HG03558 (cell line): ENCODE measurements around the gene TMEFF2.

ENCODE experiments used
- ATAC-seq: cut with Tn5 transposase; IDR thresholded peaks from one replicate; pipeline ENCODE4 v1.9.1; 2021; ENCODE audit warnings: moderate number of reproducible peaks; ENCODE audit not compliant: unreplicated experiment; ENCODE audit errors: extremely low read depth

TMEFF2 gene

GRCh38 chr2:191981706-191982105, 213.0 kb downstream of the TMEFF2 start:
- ATAC-seq = no peak

- ATAC-seq = no peak
Observed at GRCh38 chr2:191980483-191980882, 214.2 kb downstream of the TMEFF2 start.

- ATAC-seq = no peak
Observed at GRCh38 chr2:191979221-191979730, 215.5 kb downstream of the TMEFF2 start.

GRCh38 chr2:191977754-191978153, 217.0 kb downstream of the TMEFF2 start:
- no peak for ATAC-seq

GRCh38 chr2:191976436-191976835, 218.3 kb downstream of the TMEFF2 start:
- no peak for ATAC-seq

DNA sequence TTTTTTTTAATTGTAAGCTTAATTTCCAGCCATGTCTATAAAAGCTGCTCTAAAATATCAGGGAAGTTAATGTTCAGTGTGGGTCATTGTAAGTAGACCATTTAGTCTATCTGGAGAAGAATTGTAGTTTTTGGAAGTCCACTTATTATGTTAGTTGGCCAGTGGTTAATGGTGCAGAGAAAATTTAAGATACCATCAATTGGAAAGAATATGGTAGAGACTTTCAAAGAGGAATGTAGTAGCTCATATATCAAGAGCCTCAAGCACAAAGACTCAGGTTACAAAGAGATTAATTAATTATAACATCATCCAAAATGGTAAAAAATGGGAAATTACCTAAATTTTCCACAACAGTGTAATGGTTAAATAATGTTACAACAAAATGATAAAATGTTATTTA, 220.1 kb downstream of the TMEFF2 start:
- ATAC-seq = no peak

GRCh38 chr2:191970867-191971266, 223.9 kb downstream of the TMEFF2 start:
- ATAC-seq = no peak

- ATAC-seq = no peak
Observed at GRCh38 chr2:191968120-191968519, 226.6 kb downstream of the TMEFF2 start.

DNA sequence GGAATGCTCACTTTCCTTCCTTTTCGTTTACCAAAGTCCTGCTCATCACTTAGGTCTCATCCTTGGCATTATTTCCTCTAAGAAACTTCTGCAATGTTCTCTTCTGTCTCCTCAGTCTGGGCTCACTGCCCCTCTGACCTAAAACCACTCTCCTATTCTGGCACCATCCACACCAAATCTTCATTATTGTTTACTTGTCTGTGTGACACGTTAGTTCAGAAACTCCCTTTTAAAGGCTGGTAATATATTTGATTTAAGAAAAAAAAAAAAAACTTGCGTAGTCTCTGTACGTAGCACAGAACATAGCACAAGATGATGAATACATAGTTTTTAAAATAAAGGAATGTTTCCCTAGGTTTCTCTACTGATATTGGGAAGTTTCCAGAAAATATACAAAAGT, 229.0 kb downstream of the TMEFF2 start:
- ATAC-seq = no peak

DNA sequence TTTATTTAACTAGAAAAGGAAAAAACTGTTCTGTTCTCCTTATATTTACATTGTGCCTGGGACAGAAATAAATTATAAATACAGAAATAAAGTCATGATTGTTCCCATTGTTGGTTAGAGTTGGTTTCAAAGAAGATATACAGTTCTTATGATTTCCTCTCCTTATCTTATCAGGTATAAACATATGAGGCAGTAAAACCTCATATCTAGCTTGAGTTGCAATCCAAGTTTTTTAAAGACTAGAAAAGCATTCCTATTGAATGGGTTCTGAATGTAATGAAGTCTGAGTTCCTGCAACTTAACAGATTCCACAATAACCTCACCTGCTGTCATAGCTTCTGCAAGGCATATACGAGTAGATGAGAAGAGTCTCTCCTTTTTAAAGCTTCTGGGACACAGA, 233.2 kb downstream of the TMEFF2 start:
- ATAC-seq = no peak

GRCh38 chr2:191959209-191959608, 235.5 kb downstream of the TMEFF2 start:
- ATAC-seq = no peak

DNA sequence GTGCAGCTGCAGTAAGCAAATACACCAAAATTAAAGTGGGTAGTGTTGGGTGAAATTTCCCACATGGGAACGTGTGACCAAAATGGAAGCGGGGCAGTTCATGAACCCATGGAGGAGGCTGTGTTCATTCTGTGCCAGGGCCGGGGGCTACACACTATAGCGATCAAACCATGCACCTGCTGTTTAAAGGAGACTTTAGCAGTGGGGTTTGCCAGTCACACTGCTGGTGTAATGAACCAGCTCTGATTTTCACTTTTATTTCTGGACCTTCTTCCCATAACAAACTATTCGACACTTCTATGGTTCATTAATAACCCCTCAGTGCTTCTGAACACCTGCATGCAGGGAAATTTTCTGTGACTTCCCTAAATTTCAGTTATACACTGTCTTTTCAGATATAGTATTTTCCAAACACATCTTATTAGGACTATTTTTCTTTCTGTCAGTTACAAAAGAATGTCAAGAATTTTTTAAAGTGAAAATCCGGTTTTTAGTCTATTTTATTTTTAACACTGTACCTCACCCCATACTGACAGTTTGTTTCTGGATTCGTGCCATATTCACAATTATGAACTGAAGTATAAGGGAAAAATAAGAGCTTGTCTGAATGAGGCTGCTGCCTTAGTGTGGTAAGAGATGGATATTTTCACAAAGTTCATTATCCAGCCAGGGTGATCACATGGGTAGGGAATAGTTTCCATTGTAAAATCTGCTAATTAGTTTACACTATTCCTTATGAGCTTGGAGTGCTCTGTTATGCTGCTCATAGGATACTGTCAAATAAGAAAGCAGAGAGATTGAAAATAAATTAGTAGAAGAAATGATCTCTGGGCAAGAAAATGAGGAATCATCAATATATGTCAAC, 236.5 kb downstream of the TMEFF2 start:
- no peak for ATAC-seq

DNA sequence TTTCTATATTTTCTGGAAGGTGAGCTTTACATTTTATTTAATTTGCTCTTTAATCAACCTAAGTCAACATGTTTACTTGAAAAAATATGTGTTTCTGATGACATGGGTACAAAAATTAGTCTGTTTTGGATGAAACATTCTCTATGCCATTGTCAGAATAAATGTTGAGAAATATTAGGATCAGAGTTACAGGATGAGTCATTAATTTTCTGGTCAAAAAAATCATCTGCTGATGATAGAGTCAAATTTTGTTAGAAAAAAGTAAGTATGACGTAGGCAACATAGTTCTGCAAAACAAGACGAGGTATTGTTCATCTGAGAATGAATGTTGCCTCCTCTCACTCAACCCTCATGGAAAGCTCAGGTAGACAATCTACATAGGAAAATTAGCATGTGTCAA, 240.3 kb downstream of the TMEFF2 start:
- ATAC-seq = no peak

DNA sequence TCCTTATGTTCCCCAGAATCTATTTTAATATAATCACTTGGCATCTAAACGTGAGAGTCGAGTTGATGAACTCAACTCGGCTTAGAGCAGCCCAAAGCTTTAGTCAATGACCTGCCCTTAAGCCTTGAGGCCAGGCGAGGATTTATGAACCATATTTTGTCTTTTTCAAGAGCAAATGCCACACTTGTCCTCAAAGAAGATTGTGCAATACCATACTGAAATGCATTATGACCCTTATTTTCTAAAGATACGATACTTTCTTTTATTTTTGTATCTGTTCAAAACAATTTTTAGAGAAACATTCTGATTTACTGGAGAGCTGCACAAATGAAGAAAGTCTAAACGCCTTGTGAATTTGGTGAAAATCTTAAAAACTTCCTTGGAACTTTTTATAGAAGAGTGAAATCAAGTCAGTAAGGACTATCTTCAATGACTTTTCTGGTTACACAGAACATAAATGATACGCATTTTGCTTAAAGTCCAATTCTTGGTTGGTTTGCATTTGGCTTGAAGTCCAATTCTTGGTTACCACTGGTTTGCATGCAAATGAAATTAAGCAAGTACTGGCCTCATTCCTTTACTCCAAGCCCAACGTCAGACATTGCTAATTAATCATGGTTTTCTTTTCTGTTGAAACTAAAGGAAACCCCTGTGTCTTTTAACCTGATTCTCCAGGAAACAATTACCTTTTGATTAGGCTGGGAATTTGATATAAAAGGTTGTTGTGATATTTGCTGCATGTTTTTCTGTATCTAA, 242.0 kb downstream of the TMEFF2 start:
- ATAC-seq = no peak

DNA sequence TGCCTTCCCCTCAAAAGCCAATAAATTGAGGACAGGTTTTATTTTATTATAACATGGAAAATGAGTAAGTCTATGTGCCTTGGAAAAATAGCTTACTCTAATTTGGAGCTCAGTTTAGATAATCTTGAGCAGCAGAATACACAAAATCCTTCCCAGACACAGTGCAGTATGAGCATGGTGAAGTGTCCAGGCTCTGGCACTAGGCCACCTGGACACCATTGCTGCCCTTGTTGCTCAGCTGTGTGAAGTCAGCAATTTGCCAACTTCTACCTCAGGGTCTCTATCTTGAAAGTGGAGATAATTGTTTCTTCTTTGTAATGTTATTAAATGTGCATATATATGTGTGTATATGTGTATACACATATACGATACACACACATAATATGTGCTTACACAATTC, 242.9 kb downstream of the TMEFF2 start:
- no peak for ATAC-seq

GRCh38 chr2:191951376-191951775, 243.4 kb downstream of the TMEFF2 start:
- no peak for ATAC-seq

GRCh38 chr2:191950132-191950874, 244.4 kb downstream of the TMEFF2 start:
- no peak for ATAC-seq

DNA sequence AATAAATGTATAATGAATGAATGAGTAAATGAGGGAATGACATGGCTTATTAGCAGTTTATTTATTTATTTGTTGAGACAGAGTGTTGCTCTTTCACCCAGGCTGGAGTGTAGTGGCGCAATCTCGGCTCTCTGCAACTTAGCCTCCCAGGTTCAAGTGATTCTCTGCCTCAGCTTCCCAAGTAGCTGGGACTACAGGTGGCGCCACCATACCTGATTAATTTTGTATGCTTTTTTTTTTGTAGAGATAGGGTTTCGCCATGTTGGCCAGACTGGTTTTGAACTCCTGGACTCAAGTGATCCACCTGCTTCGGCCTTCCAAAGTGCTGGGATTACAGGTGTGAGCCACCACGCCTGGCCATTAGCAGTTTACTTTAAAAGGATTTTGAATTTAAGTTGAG, 247.5 kb downstream of the TMEFF2 start:
- no peak for ATAC-seq

- ATAC-seq = no peak
Observed at GRCh38 chr2:191946471-191947182, 248.1 kb downstream of the TMEFF2 start.

DNA sequence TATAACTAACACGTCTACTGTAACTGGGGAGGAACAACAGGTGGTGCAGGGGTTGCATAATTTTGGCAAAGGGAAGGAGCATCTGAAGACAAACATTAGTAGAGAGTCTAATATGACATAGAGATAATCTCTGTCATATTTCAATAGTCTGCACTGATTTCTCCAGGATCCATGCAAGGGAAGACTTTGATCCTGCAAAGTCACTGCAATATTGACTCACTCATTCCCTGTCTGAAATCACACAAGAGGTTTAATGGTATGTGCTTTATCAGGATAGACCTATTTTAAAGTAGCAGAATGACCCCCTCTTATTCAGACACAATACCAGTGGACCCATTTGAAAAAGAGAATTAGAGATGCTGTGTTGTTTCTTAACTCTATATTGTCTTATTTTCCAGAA, 249.1 kb downstream of the TMEFF2 start:
- no peak for ATAC-seq
